NAMALWA (cell line): ENCODE results near the gene FAM50A.

ENCODE experiments used
- DNase-seq: peaks from one replicate; pipeline ENCODE4 v3.0.0-alpha.2; 2015; ENCODE audit warnings: low spot score

The FAM50A gene

DNA sequence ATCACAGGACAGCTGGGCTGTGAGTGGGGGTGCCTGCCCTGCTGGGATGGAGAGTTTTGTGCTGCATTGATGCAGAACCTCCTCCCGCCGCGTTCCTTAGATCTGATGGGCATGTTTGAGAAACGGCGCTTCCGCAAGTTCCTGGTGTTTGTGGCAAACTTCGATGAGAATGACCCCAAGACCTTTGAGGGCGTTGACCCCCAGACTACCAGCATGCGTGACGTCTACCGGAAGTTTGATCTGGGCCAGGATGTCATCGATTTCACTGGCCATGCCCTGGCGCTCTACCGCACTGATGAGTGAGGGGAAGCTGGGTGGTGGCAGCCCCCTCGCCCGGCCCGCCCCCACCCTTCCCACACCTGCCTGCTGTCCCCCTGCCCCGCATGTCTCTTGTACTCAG lies 4.1 kb upstream of the FAM50A start:
- DNase-seq: no peak

DNA sequence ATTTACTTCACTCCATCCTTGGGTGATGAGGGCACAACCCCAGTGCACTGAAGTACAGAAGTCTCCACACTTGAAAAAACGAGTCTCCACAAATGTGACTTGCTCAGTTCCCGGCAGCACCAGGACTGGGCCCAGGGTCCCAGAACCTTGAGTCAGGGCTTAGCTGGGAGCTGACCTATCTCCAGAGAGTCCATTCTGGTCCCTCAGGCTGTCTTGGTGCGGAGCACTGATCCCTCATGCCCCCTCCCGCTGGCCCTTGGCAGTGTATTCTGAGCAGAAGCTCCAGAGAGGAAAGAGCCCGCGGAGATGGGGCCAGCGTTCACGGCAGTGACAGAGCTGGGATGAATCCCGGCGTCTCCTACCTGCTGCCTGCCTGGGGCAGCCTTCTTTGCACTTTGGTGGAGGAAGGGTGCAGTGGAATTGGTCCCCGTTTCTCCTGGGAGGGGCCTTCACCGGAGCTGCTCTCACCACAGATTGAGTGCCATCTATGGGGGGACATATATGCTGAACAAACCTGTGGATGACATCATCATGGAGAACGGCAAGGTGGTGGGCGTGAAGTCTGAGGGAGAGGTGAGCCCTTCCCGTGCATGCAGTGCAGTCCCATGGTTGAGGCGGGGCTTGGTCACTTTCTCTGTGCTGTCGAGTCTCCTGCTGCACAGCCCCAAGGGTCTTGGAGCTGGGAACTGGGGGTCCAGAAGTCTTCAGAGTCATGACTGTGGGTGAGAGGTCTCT lies 3.2 kb upstream of the FAM50A start:
- no peak for DNase-seq

DNA sequence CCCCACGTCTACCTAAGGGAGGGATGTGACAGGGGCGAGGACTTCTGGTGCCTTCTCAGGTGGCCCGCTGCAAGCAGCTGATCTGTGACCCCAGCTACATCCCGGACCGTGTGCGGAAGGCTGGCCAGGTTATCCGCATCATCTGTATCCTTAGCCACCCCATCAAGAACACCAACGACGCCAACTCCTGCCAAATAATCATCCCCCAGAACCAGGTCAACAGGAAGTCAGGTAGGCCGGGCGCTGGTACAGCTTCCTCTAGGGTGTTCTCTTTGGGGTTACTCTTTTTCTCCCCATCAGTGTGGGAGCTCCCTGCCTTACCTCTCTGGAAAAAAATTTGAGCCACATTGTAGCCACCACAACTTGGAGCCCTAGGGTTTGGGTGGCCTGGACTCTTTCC lies 2.4 kb upstream of the FAM50A start:
- no peak for DNase-seq

DNA sequence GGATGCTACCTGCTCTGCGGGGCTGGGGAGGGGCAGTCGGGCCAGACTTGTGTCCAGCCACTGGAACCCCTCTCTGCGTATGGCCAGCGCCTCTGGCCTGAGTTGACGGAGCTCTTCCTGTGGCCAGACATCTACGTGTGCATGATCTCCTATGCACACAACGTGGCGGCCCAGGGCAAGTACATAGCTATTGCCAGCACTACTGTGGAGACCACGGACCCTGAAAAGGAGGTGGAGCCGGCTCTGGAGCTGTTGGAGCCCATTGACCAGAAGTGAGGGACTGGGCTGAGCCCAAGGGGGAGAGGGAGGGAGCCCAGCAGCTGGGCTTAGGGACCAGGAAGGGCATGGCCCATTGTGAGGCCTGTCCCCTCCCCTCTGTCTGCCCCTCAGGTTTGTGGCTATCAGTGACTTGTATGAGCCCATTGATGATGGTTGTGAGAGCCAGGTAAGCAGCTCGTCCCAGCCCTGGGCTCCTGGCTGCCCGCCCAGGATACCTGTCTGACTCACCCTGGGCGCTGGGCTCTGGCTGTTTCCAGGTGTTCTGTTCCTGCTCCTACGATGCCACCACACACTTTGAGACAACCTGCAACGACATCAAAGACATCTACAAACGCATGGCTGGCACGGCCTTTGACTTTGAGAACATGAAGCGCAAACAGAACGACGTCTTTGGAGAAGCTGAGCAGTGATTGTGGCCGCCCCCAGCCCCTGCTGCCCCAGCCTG lies 1.8 kb upstream of the FAM50A start:
- DNase-seq: no peak

DNA sequence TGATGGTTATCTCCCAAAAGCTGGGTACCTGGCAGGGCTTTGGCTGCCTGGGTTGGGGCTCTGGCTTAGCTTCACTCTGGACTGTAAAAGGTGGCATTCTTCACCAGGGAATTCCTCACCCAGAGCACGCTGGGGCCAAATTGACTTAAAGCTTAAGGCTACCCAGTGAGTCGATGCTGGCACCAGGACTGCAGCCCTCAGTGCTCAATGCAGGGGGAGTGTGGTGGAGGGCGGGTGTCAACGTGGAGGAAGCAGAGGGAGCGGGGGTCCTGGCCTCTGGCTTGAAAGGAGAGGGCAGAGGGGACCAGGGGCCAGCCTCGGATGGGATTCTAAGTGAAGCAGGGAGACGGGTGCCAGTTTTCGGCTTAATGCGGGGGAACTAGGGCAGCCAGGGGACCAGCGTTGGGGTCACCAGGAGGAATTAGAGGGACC lies 446 bp upstream of the FAM50A start:
- no peak for DNase-seq

DNA sequence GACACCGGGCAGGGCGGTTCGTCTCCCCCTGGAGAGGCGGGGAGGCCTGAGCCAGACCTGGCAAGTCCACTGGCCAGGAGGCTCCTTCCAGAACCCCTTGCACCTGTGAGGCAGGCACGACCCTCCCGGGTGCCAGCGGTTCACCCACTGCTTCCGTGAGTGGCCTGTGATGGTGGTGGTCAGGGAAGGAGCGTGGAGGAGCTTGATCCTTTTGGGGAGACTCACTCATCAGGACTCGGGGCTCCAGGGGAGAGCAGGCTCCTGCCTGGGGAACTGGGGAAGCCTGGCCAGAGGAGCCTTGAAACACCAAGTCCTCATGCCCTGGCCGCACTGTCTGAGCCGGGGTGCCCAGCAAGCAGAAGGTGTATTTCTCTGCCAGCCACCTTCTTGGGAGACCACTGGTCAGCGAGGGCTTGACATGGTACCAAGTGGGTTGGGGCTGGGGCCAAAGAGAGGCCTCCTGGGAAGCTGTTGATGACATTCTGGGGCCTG lies 860 bp downstream of the FAM50A start:
- DNase-seq: no peak

DNA sequence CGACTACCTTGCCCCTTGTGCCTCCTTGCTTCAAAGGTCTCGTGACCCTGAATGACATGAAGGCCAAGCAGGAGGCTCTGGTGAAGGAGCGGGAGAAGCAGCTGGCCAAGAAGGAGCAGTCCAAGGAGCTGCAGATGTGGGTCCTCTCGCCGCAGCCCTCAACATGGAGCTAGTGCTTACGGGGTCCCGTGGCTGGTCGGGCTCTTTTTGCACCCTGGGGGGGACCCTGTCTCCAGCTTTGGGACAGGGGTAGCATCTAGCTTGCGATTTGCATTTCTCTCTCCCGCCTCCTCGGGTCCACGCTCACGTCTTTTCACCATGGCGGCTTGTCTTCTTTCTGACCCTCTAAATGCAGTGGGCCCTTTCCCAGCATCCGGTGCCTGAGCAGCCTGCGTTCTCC lies 1.8 kb downstream of the FAM50A start:
- DNase-seq: no peak

DNA sequence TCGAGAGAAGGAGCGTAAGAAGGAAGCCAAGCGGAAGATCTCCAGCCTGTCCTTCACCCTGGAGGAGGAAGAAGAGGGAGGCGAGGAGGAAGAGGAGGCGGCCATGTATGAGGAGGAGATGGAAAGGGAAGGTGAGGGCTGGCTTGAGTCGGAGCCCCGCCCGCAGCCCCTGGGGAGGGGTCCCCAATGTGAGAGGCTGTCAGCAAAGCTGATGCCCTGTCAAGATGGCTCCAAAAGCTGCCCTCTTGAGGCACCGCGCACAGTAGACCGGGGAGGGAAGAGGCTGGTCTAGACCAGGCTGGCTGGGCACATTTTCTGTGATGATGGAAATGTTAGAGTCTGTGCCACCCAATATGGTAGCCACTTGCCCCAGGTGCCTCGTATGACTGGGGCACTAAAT lies 2.5 kb downstream of the FAM50A start:
- no peak for DNase-seq

DNA sequence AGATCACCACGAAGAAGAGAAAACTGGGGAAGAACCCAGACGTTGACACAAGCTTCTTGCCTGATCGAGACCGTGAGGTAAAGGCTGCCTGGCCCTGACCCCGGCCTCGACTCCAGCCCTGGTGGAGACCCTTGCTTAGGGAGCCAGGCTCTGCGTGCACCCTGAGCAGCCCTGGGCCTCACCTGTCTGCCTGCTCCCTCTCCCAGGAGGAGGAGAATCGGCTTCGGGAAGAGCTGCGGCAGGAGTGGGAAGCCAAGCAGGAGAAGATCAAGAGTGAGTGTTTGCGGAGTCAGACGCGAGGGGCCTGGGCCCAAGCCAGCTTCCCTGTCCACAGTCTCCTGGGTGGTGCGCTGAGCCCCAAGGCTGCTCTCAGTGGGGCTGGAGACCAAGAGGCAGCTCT lies 4.5 kb downstream of the FAM50A start:
- no peak for DNase-seq

DNA sequence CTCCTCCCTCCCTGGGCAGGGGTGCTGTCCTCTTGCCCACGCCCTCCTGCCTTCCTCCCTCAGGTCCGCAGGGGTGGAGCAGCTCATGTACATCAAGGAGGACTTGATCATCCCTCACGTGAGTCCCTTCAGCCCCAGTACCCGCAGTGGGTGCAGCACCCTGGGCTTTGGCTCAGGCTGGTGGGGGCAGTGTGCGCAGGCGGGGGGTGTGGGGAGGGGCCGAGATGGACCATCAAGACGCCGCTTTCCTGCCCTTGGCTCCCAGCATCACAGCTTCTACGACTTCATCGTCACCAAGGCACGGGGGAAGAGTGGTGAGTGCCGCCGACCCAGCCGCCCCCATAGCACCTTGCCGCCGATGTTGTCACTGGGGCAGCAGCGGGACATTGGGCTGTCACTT lies 5.7 kb downstream of the FAM50A start:
- DNase-seq: no peak

DNA sequence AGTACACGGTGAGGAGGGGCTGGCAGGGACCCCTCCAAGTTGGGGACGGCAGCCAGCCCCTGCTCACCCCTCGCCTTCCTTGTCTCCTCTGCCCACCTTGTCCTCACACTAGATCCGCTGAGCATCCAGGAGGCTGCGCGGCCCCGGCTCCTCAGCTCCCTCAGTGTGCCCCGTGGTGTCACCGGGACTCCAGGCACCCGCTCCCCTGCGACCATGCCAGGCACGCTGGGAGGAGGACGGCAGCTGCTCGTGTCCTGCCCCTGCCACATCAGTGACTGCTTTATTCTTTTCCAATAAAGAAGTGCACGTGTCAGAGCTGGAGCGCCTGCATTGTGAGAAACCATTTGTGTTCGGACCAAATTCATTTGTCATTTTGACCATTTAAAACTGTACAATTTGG lies 6.4 kb downstream of the FAM50A start:
- DNase-seq: no peak

DNA sequence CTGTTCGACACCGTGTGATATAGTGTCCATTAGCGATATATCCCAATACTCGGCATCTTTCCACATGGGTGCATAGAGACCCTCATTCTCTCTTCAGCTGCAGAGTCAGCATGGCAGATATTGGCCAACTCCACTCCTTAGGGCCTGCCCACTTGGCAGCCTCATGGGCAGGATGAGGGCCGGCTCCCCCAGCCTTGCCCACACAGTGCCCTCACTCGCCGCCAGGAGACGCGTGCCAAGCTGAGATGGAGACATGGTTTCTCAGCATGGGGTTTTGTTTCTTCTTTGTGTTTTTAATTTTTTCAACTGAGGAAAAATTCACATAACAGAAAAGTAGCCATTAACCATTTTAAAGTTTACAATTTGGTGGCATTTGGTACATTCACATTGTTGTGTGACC lies 8.9 kb downstream of the FAM50A start:
- DNase-seq: no peak

DNA sequence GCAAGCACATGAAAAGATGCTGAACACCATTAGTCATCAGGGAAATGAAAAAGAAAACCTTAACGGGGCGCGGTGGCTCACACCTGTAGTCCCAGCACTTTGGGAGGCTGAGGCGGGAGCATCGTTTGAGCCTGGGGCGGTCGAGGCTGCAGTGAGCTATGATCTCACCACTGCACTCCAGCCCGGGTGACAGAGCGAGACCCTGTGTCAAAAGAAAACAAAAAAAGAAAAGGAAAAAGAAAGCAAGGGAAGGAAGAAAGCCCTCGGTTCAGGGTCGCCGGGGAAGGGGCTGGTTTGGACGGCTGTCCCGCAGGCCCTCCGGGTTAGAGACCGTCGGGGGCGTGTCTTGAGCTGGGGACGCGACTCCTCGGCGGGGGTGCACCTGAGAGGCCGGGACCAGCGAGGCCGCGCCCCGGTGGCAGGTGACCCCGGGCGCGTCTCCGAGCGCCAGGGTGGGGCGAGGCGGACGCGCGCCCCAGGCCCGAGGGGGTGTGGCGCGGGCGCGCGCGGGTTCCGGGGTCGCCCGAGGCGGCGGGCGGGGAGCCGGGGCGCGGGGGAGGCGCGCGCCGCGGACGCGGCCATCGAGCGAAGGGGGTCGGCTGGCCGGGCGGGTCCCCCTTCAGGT lies 13.7 kb downstream of the FAM50A start:
- peak; percentile 60 for DNase-seq

DNA sequence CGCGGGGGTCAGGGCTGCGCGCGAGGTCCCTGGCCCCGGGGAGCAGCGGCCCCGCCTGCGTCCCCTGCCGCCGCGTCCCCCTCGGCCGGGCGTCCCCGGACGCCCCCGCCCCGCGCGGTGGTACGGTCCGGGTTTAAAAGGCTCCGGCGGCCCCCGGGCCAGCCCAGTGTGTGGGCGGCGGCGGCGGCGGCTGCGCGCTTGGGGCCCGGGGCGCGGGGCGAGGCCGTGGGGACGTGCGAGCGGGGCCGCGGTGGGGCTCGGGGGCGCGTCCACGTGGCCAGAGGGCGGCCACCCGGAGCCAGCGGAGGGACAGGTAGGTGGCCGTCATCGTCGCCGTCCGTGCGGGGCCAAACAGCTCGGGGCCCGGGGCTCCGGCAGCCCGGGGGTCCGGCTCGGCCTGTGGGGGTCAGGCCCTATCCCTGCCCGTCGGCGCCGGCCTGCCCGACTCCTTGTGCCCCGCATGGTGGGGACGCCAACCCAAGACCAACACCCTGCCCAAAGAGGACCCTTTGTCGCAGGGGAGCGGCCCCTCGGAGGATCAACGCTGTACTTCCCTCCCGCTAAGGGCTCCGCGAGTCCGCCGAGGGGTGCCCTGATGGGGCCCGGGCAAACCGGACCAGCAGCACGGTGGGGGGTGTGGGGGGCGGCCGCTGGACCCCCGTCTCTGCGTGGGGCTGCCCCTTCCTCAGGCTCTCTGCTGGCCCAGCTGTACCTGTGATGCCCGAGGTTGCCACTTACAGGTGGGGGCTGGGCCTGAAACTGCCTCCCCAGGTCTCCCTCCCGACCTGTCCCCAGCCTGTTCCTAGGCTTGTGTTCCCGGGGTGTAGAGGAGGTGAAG lies 14.4 kb downstream of the FAM50A start, which contains the start of gene PLXNA3:
TSS of gene PLXNA3 (plus strand) at position 166 of the 838 bp plus-strand sequence. CDS start 1,903 bp downstream, outside the sequence.
- peak; percentile 39 for DNase-seq

DNA sequence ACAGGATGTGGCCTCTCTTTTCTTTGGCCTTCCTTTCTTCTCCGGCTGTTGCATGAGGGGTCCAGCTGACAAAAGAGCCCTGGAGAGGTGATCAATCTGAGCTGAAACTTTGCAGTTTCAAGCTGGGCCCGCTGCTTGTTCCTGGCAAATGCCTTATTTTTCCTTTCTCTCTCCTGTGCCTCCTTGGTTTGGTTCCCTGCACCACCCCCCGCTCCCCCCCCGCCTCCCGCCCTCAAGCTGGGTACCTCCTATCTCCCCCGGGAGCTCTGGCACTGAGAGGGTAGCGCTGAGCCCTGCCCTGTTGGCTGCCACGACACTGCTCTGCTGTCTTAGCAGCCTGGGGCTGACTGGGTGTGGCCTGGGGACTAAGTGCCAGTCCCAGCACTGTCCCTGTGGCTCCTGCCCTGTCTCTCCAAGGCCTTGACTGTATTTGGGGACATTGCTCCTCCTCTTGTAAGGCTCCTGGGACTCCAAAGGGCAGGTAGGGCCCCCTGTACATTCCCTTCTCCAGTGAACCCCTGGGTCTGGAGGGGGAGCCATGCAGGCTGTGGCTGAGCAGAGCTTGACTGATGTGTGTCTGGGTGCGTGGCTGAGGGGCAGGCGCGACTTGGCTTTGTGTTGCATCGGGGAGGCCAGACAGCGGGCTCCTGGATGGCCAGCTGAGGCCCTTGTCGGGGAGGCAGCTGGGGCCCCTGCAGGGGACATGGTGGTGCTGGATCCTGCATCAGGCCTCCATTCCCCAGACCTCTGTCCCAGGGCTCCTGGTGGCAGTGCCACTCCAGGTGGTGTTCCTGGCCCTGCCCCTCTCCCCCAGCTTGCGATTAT lies 15.2 kb downstream of the FAM50A start:
- DNase-seq: peak; percentile 48

DNA sequence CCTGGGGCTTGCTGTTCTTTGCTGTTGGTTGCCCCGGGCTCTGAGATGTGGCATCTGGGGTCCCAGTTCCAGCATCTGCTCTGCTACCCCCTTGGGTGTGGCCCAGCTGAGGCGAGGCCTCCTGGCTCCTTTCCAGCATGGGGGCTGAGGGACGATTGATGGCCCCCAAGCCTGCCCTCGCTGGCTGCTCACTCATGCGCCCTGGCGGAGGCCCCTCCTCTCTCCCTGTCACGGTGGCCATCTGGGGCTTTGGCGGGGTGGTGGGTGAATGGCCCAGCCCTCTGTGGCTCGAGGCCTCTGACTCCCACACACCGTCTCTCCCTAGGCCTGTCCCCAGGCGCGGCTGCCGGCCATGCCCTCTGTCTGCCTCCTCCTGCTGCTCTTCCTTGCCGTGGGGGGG lies 15.9 kb downstream of the FAM50A start:
- no peak for DNase-seq

DNA sequence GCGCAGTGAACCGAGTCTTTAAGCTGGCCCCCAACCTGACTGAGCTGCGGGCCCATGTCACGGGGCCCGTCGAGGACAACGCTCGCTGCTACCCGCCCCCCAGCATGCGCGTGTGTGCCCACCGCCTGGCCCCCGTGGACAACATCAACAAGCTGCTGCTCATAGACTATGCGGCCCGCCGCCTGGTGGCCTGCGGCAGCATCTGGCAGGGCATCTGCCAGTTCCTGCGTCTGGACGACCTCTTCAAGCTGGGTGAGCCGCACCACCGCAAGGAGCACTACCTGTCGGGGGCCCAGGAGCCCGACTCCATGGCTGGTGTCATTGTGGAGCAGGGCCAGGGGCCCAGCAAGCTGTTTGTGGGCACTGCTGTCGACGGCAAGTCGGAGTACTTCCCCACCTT lies 16.4 kb downstream of the FAM50A start:
- DNase-seq: no peak

DNA sequence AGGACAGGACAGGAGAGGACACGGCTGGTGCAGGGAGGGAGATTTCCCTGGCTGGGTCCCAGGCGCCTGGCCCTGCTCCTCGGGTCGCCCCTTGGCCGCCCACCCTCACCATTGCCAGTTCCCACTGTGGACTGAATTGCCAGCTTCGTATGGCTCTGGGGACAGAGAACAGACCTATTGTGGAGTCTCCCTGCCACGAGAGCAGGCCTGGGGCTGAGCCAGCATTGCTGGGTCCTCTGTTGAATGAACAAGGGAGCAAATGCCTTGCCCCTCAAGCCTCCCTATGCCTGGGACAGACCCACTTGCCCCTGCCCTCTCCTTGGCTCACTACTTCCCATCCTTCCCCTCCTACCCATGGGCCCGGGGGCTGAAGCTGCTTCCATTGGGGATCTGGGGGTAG lies 18.5 kb downstream of the FAM50A start:
- DNase-seq: no peak

DNA sequence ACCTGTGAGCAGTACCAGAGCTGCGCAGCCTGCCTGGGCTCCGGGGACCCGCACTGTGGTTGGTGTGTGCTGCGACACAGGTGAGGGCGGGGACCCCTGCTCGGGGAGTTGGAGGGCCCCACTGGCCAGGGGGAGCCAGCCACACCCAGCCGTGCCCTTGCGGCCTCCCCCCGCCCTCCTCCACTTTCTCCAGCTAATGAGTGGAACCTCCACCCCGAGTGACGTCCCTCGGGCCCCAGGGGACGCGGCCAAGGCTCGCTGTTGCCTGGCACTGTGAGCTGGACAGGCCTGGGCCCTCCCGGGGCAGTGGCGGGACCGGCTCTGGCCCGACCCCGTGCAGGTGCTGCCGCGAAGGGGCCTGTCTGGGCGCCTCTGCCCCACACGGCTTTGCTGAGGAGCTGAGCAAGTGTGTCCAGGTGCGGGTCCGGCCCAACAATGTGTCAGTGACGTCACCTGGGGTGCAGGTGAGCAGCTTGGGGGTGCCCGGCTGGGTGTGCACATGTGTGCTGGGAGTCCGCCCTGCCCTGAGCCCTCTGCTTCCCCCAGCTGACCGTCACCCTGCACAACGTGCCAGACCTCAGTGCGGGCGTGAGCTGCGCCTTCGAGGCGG lies 19.8 kb downstream of the FAM50A start:
- no peak for DNase-seq

DNA sequence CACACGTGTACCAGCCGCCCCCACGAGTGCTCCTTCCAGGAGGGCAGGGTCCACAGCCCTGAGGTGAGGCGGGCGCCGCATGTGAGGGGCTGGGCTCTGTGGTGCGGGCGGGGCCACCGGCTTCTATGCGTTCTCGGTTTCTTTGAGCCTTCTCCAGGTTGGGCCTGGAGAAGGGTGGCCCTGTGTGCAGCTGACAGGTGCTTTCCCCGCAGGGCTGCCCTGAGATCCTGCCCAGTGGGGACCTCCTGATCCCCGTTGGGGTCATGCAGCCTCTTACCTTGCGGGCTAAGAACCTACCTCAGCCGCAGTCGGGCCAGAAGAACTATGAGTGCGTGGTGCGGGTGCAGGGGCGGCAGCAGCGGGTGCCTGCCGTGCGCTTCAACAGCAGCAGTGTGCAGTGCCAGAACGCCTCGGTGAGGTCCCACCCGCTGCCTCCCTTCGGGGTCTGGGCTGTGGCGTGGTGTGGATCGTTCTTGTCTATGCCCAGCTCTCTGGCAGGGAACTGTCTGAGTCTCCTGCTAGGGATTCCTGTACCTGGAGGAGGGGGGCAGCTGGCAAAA lies 20.9 kb downstream of the FAM50A start:
- DNase-seq: no peak
